Measurements from ENCODE around the gene KRTAP5-1. TPM values are rescaled to one million over a fixed set of nuclear protein-coding genes. Genes with fewer than 3 reads are reported as not detected.
"Not testable (repeated sequence)": the region's sequence is repeated elsewhere in the genome, so short reads cannot be mapped to it uniquely, and the experiment has no call there.

Gene KRTAP5-1
- polyA plus RNA-seq, 4 donors, result 0.56 to 0.96 TPM; not detected in 2

DNA sequence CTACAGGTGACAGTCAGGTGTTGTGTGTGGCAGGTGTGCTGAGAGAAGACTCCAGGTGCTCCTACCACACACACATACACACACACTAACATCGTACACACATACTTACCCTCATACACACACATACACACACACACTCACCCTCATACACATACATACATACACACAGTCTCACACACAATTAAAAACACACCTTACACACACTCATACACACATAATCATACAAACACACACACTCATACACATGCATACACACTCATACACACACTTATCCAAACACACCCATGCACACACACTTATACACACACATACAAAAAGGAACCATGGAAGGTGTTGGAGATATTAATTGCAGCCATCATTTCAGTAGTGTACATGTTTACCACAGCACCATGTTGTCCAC is 18.5 kb upstream of the KRTAP5-1 start:
- DNase-seq (ENCODE audit: low read depth in 4 of 4, low spot score in 2 of 4), result no peak

DNA sequence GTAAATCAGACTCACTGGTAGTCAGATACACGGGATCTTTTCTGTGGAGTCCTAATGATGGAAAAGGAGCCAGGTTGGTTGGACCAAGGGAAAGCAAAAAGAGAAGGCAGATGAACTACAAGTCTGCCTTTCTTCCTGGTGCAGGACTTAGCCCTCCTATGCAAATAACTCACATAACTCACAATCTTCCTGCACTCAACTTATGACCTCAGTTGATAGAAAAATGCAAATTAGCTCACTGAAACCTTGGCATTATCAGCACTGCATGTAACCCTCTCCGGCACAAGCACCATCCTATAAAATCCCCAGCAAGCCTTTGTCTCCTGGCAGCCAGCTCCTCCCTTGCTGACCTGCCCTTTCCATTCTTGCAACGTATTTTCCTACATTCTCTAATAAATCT is 16.6 kb upstream of the KRTAP5-1 start:
- DNase-seq (ENCODE audit: low read depth in 4 of 4, low spot score in 2 of 4), result not testable (repeated sequence)

DNA sequence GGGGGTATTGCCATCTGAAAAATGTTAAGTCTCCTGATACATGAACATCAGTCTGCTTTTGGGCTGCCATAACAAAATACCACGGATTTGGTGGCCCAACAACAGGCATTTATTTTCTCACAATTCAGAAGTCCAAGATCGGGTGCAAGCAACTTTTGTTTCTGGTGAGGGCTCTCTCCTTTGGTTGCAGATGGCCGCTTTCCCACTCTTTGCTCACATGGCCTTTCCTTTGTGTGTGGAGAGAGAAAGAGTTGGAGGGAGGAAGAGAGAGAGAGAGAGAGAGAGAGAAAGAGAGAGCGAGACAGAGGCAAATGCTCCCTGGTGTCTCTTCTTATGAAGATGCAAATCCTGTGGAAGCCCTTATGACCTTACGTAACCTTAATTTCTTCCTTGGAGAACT is 15.5 kb upstream of the KRTAP5-1 start:
- DNase-seq (ENCODE audit: low read depth in 4 of 4, low spot score in 2 of 4), result no peak

DNA sequence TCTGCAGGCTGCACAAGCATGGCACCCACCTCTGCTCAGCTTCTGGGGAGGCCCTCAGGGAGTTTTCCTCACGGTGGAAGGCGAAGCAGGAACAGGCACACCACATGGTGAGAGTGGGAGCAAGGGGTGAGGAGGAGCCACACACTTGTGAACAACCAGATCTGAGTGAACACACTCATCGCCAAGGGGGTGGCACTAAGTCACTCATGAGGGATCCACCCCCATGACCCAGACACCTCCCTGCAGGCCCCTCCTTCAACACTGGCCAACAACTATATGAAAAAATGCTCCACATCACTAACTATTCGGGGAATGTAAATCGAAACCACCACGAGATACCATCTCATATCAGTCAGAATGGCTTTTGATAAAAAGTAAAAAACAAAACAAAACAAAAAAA is 13.7 kb upstream of the KRTAP5-1 start:
- no peak for DNase-seq (ENCODE audit: low read depth in 4 of 4, low spot score in 2 of 4)

DNA sequence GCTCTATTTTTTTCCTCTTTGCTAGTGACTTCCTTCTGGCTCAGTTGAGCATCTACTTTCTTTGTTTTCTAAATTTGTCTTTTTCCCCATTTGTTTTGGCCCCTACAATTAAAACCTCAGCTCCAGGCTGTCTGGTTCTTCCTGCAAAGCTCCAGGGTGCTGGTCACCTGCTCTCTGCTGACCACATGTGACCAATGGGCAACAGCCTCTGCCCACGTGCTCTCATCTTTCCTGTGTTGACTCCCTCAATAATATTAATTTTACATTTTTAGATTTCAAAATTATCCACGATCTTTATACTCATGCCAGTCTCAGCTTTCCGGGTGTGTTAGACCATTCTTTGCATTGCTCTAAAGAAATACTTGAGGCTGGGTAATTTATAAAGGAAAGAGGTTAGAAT is 13.3 kb upstream of the KRTAP5-1 start:
- DNase-seq (ENCODE audit: low read depth in 4 of 4, low spot score in 2 of 4), result not testable (repeated sequence)

DNA sequence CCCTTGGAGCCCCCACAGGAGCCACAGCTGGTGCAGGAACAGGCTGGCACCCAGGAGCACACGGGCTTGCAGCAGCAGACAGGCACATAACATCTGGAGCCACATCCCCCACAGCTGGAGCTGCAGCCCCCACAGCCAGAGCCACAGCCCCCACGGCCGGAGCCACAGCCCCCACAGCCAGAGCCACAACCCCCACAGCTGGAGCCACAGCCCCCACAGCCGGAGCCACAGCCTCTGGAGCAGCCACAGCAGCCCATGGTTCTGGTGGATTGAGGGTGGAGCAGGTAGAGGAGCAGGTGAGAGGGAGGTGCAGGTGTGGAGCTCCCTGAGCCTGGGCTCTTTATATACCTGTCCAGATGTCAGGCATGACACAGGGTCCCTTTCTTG is 12.9 kb upstream of the KRTAP5-1 start, which contains the start of gene KRTAP5-2:
KRTAP5-2 (minus strand) TSS at position 301 of the 387 bp plus-strand sequence; CDS start at position 257, 44 bp downstream.
- DNase-seq (ENCODE audit: low read depth in 4 of 4, low spot score in 2 of 4), result no peak

DNA sequence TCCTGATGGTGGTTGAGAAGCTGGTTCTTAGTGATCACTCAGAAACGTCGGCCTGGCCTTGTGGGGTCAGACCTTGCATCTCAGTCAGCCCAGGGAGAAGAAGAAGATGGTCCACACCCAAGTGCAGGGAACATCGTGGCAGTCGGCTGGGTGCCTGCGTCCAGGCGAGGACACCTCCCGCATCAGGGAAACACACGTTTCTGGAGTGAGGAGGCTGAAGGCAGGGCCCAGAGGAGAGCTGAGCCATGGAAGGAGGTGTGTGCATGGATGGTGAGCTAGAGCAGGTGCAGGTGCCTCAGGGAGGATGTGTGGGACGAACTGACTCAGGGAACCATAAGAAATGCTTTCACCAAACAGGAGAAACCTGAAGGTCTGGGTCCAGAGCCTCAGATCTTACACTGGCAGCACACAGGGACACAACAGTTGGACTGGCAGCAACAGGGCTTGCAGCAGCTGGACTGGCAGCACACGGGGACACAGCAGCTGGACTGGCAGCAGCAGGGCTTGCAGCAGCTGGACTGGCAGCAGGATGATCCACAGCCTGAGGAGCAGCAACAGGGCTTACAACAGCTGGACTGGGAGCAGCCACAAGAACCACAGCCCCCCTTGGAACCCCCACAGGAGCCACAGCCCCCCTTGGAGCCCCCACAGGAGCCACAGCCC is 12.4 kb upstream of the KRTAP5-1 start:
- no peak for DNase-seq (ENCODE audit: low read depth in 4 of 4, low spot score in 2 of 4)

DNA sequence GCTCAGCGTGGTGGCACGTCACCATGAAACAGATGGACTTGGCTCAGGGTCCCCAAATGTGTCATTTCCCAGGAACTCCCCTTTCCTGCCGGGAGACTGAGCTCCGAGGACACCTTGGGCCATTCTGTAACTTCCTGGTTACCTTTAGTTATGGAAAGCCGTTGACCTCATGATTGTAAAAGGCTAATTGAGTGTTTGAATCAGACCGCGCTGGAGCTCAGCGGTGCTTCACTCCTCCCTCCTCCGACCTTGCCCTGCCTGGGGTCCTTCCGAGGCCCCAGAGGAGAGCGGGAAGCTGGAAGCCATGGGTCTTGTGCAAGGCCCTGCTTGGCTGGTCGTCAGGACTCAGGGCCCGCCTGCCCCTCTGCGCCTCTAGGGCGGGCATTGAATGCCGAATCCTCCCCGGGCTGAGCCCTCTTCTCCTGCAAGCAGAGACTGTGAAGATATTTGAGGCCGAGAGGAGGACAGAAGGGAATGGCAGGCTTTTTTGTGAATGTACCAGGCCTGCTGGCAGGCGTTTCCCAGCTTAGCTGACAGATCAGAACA is 11.6 kb upstream of the KRTAP5-1 start:
- not testable (repeated sequence) for DNase-seq (ENCODE audit: low read depth in 4 of 4, low spot score in 2 of 4)

DNA sequence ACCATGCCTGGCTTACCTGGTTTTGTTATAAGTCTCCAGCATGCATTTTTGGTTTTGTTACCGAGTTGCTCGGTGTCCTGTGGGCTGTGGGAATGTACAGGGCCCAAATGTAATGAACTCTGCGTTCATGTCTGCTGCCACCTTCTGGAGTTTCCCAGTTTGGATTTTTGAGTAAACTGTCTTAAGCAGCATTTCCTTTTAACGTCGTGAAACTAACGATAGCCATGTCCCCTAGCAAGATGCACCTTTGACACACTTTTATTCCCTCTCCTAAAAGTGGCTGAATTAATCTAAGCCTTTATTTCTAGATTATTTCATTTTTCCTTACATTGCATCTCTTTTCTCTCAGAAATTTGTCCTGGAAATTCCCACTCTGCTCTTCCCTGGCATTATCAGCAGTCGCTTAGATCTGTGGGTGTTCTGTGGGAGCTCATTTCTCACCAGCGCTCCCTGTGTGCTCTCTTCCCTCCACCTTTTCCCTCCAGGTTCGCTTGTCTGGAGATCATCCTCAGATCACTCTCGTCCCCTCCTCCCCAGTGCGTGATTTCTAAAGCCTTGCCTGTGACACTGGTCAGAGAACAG is 11.0 kb upstream of the KRTAP5-1 start:
- not testable (repeated sequence) for DNase-seq (ENCODE audit: low read depth in 4 of 4, low spot score in 2 of 4)

DNA sequence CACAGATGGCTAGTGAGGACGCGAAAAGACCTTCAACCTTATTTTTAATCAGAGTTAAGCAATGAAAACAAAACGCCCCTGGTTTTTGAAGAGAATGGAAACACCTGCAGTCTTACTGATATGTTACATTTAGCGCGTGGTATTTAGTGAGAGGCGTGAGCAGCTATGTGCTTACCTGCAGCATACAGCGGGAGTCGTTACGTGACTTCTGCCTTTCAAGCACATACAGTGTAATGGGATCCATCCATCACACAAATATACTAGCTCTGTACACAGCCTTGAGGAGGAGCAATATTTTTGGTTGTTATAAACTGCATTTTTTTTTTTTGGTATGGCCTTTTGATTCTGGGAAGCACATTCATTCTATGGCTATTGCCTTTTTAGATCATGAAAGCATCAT is 7.5 kb upstream of the KRTAP5-1 start:
- no peak for DNase-seq (ENCODE audit: low read depth in 4 of 4, low spot score in 2 of 4)

DNA sequence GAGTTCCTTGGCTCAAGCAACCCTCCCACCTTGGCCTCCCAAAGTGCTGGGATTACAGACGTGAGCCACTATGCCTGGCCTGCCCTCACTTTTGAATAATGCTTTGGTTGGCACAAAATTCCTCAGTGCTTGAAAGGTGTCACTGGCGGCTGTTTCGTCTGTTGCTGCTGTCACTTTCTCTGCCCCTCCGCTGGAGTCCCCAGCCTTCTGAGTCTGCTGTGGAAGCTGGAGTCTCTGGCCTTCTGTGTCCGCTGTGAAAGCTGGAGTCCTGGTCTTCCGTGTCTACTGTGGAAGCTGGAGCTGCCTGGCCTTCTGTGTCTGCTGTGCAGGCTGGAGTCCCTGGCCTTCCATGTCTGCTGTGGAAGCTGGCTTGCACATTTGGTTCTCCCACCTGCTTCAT is 4.9 kb upstream of the KRTAP5-1 start:
- DNase-seq (ENCODE audit: low read depth in 4 of 4, low spot score in 2 of 4), result no peak

DNA sequence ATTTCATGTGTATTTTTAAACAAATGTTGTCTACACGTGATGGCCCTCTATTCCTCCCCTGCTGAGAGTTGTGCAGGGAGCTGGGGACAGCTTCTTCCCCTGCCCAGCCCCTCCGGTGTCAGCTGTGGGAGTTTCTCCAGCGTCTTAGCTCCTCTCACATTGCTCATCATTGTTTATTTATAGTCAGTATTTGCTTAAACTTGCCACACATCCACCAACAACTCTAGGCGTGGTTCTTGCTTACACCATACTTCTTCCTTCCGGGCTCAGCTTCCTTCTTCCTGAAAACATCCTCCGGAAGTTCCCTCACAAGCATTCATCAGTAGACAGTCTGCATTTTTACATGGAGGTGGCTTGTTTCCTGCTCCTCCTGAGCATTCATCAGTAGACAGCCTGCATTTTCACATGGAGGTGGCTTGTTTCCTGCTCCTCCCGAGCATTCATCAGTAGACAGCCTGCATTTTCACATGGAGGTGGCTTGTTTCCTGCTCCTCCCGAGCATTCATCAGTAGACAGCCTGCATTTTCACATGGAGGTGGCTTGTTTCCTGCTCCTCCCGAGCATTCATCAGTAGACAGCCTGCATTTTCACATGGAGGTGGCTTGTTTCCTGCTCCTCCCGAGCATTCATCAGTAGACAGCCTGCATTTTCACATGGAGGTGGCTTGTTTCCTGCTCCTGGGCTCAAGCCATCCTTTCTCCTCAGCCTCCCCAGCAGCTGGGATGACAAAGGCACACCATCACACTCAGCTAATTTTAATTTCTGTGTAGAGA is 4.3 kb upstream of the KRTAP5-1 start:
- DNase-seq (ENCODE audit: low read depth in 4 of 4, low spot score in 2 of 4), result not testable (repeated sequence)

DNA sequence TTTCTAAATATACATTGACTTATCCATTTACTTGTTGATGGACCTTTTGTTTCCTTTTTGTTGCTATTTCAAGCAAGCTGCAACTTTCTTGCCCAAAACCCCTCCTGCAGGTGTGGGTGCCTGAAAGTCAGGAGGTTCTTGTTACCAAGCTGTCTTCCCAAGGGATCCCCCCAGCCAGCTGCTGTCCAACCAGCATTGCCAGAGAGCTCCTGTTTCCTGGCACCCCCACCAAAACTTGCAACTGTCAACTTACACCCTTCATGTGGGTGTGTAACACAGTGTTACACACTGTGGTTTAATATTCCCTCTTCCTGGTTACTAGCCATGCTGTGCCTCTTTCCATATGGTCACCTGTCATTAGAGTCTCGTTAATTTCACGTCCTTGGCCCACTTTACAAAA is 1.6 kb upstream of the KRTAP5-1 start:
- no peak for DNase-seq (ENCODE audit: low read depth in 4 of 4, low spot score in 2 of 4)

DNA sequence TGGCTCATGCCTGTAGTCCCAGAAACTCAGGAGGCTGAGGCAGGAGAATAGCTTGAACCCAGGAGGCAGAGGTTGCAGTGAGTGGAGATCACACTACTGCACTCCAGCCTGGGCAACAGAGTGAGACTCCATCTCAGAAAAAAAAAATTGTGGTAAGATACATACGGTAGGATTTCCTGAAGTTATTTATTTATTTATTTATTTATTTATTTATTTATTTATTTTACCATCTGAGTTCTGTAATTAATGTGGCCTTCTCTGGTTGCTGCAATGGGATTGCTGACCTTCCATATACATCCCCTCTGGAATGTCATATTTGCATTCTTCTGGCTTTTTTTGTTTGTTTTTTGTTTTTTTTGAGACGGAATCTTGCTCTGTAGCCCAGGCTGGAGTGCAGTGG is 2.2 kb downstream of the KRTAP5-1 start:
- DNase-seq (ENCODE audit: low read depth in 4 of 4, low spot score in 2 of 4), result not testable (repeated sequence)

DNA sequence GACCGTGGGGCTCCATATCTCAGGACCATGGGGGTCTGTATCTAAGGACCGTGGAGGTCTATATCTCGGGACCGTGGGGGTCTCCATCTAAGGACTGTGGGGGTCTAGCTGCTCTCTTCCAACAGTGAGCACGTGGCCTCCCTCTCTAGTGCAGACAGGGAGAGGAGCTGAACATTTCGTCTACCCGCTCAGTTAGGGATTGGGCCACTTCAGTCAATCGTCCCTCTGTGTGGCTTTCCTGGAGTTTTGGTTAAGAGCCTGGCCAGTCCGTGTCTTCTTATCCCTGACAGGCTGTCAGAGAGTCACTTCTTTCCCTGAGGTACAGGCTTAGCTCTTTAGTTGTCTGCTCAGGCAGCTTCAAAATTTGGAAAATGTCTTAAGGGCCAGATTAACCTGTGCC is 3.1 kb downstream of the KRTAP5-1 start:
- no peak for DNase-seq (ENCODE audit: low read depth in 4 of 4, low spot score in 2 of 4)

DNA sequence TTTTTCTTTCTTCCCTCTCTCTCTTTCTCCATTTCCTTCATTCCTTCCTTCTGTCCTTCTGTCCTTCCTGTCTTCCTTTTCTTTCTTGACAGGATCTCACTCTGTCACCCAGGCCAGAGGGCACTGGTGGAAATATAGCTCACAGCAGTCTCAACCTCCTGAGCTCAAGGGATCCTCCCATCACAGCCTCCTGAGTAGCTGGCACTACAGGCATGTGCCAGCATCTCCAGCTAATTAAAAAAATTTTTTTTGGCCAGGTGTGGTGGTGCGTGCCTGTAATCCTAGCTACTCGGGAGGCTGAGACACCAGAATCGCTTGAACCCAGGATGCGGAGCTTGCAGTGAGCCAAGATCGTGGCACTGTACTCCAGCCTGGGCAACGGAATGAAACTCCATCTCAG is 8.3 kb downstream of the KRTAP5-1 start:
- DNase-seq (ENCODE audit: low read depth in 4 of 4, low spot score in 2 of 4), result no peak

DNA sequence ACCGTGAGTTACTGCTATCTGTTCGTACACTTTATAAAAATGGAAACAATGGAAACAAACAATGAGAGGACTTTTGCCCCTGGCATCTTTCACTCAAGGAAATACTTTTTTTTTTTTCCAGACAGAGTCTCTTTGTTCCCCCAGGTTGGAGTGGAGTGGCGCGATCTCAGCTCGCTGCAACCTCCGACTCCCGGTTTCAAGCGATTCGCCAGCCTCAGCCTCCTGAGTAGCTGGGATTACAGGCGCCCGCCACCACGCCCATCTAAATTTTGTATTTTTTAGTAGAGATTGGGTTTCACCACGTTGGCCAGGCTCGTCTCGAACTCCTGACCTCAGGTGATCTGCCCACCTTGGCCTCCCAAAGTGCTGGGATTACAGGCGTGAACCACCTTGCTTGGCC is 9.3 kb downstream of the KRTAP5-1 start:
- DNase-seq (ENCODE audit: low read depth in 4 of 4, low spot score in 2 of 4), result not testable (repeated sequence)

DNA sequence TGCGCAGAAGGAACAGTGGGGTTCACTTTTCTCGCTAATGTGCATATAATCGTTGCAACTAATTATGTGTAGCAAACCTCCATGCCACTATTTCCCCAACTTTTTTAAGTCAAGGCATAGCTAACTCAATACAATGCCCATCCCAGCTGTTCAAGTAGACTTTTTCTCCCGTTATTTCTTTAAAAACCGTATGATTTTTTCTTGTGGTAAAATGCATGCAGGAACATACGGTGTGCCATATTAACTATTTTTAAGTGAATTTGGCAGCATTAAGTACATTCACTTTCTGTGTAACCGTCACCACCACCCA is 10.2 kb downstream of the KRTAP5-1 start:
- DNase-seq (ENCODE audit: low read depth in 4 of 4, low spot score in 2 of 4), result no peak

DNA sequence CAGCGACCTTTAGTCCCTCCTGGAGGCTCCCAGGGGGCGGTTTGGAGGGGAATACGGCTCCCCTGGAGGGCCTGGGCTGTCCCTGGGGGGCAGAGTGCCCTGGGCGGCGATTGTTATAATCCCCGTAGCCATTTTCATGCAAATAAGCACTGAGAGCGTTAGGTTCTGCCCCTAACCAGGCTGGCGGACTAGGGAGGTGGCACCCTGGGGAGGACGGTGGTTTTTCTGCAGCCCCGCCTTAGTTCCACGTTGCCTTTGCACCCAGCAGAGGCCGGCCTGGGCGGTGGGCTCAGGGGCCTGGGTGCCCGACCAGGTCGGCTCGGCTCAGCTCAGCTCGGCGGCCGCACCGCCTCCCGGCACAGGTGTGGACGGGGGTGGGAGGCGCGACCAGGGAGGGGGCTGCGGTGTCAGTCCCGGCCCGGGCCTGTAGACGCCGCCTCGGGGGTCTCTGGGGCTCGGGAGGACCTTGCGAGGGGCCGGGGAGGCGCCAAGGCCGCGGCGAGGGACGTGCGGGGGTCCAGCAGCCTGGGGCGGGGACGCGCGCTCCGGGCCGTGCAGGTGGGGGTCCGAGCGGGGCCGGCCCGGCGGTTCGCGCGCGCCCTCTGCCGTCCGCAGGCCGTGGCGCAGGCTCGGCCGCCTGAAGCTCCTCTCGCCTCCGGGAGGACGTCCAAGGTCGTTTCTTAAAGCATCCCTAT is 10.7 kb downstream of the KRTAP5-1 start:
- no peak for DNase-seq (ENCODE audit: low read depth in 4 of 4, low spot score in 2 of 4)

DNA sequence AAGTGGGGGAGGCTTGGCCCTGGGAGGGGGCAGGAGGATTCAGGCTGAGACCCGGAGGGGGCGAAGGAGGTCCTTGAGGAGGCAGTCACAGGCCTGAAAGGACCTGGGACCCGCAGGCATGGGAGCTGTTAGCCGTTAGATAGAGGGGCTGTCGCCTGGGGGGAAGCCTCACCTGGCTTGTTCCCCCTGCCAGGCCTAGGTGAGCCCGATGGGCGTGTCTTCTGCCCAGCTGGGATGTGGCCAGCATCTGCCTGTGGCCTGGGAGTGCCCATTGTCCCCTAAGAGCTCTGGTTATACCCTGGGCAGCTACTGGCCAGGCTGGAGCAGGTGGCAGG is 11.2 kb downstream of the KRTAP5-1 start:
- DNase-seq (ENCODE audit: low read depth in 4 of 4, low spot score in 2 of 4), result no peak
